Left renal cortex interstitium (tissue), 4 donors: ENCODE results near the gene SLC22A12. TPM values are rescaled to one million over a fixed set of nuclear protein-coding genes. Genes with fewer than 3 reads are reported as not detected.

ENCODE experiments used
- DNase-seq, 4 donors: peaks; one replicate each; pipeline ENCODE4 v3.0.0-alpha.2; 2013; ENCODE audit warnings: low read depth in 4 of 4, low spot score in 2 of 4, missing footprints in 1 of 4
- polyA plus RNA-seq, 4 donors: library from polyadenylated mRNA; unstranded; fragments of 120-200 nt; gene quantifications; one replicate each; pipeline ENCODE4 v1.2.1, GENCODE V29; 2013; ENCODE audit not compliant: insufficient read length in 4 of 4

SLC22A12 gene
- polyA plus RNA-seq, 4 donors, result 3.6 to 5.6 (median 5.5) TPM

DNA sequence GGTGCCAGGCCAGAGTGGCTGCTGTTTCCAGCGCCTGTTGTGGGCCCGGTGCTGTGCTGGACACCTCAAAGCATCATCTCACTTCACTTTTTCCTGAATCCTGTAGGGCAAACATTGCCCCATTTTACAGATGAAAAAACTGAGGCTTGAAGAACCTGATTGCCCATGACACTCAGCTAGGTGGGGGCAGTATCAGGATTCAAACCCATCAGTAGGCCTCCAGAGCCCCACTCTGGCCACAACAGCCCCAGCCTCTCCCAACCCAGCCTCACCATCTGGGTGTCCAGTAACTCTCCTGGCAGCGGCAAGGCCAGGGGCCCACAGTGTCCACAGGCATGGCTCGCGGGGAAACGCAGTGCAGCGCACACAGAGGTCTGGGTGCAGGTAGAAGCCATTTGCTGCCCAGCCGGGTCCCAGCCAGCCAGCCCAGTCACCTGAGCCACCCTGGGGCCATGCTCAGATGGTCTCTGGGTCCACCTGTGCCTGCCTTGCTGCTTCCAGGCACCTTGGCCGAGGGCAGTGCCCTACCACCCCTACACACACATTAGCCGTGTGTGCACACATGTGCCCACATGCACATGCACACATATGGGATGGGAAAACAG, 11.5 kb downstream of the SLC22A12 start:
- no peak for DNase-seq

DNA sequence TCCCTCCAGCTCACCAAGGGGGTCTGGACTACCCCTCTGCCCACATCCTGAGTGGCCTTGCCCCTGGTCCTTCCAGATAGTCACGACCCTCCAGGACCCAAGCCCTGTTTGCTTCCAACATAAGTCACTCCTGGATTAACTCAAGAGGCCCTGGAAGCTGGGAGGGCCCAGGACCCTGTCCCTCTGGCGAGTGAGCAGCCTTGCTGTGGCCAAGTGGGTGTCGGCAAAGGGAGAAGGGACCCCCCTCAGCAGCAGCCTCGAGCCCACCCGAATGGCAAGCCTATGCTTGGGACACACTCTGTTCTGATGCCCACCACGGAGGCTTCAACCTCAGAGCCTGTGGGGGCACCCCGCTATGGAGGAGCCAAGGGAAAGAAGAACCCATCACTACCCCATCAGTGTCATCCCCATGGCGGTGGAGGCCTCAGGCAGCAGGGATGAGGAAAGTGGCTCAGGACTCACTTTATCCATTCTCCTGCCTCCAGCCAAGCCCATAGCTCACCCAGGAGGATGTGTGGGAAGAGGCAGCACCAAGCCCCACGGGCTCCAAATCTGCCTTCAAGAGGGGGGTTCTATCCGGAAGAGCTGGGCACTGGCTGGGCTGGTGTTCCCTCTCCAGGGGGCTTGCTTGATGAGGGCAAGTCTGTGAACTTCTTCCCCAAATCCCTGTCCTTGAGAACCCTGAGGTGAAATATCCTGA, 12.5 kb downstream of the SLC22A12 start:
- no peak for DNase-seq

DNA sequence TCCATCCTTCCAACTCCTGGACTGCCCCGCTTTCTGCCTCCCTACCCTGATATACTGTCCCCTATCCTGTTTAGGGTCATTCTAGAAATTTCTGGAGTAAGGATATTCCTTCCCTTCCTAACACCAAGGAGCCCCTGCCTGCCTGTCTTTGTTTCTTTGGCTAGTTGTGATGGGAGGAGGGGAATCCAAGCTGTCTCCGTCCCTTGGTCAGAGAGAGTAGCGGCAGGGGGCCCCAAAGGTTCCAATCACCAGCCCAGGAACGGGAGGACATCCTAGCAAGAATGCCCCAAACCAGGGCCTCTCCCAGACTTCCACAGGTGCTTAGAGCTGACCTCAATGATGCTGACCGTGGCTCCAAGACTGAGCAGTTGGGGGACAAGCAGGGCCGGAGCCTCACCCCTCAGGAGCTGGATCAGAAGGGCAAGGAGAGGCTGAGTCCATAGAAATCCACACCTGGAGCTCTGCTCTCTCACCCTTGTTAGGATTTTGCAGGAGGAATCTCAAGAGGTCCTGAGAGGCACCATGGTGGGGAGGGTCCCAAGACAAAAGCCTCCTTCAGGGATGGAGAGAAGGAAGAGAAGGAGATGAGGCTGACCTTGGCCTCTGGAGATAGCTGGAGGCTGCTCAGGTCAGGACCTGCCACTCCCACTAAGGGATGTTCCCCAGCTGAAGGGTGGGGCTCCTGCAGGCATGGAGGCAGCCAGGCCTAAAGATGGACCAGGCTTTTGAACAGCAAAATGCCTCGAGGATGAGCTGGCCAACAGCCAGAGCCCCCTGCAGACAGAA, 13.6 kb downstream of the SLC22A12 start:
- no peak for DNase-seq

DNA sequence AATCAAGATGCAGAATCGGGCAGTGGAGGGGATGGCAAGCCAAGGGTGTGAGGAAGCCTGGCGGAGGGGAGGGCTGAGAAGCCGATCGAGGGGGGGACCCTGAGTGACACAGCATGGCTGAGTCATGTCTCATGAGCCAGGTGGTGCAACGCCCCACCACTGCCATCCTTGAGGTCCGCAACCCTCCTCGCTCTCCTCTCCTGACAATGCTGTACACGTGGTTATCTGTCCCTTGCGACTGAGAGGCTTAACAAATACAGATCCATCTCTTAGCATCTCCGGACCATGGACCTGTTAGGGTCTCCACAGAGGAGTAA, 14.2 kb downstream of the SLC22A12 start:
- DNase-seq, result no peak

DNA sequence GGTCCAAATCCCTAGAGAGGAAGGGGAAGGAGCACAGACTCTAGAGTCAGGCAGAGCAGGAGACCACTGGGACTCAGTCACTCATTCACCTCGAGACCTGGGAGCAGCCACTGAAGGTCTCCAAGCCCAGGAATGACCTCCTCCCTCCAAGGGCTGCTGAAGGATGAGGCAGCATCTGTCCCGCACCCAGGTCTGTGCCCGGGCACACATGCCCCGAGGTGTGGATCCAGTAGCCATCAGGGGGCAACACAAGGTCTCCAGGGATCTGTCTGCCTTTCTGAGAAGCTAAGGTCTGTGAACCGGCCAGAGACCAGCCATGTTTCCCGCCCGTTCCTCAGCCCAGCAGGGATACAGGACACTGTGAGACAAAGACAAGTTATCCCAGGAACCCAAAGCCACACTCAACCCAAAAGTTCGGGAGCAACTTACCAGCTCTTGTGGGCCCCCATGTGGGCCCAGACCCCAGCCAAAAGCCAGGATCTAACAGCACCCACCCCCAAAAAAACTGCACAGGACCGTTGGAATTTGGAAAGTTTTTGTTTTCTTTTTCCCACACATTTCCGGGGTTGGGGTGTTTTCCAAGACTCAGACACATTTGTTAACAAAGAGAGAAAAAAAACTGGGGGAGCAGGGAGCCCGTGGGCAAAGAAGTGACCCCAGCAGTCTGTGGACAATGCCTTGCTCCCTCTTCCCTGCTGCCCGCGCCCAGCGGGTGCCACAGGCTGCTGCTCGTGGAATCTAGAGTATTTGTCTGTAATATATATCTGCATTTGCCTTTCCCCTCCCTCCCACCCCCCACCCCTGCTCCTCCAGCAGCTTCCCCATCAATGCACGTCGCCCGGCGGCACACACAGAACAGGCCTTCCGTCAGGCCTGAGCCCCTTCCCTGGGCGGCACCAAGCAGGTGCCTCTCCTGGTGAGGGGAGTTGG, 14.9 kb downstream of the SLC22A12 start:
- no peak for DNase-seq

DNA sequence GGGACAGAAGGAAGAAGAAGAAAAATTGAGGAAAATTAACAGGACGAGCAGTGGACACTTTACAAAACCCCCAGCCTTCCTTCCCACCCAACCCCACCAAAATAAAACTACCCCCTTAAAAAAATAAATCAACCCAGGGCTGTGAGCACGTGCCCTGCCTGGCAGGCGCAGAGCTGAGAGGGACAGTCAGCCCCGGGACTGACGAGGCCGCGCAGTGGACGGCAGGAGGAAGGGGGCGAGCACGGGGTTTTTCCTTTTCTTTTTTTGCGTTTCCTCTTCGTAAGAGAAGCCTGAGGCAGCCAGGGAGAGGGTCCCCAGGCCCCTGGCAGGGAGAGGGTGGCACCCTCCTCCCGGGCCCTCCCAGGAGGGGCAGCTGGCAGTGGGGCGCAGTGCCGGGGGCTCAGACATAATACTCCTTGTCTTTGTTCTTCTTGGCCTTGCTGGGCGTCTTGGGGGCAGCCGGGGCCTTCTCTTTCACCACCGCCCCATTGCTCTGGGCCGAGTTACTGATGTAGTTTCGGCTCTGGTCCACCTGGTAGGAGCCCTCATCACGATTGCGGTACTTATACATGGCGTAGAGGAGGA, 15.9 kb downstream of the SLC22A12 start:
- DNase-seq, result no peak

DNA sequence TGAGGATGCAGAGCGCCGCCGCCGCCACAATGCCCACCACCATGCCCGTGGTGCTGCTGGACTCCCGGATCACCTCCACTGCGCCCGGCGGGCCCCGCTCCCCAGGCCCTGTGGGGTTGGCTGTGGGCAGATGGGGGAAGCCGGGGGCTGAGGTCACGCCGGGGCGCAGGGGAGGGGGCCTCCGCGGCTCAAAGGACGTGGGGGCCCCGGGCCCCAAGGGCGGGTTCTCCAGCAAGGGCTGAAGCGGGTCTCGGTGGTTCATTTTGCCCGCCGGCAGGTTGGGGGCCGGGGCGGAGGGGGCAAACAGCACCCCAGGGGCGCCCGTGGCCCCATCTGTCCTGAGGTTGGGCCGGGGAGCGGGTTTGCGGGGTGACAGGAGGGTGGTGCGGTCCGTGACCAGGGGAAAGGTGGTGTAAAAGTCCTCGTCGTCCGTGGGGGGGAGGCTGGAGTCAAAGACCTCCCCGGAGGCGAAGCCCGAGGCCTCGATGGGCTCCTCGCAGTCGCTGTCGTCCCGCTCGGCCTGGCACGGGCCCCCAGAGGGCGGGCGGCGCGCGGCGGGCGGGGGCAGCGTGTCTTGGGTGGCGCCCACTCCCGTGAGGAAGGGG, 16.5 kb downstream of the SLC22A12 start:
- no peak for DNase-seq

DNA sequence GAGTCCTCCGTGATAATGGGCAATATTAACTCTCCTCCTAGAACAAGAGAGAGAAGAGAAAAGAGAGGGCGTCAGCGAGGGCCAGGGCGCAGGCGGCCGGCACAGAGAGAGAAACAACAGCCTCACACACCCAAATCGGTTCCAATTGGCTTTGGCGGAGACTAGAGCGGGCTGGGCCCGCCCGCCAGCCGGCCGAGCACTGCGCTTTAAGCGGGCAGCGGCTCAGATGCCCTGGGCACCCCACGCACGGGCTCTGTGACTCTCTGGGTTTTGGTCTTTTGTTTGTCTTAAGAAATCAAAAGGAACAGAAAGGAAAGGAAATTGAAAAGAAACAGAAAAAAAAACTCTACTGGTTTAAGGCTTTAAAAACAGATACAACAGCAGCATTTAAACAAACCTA, 17.0 kb downstream of the SLC22A12 start:
- DNase-seq, result peak in 2 of 4 donors; percentile 19 to 29

DNA sequence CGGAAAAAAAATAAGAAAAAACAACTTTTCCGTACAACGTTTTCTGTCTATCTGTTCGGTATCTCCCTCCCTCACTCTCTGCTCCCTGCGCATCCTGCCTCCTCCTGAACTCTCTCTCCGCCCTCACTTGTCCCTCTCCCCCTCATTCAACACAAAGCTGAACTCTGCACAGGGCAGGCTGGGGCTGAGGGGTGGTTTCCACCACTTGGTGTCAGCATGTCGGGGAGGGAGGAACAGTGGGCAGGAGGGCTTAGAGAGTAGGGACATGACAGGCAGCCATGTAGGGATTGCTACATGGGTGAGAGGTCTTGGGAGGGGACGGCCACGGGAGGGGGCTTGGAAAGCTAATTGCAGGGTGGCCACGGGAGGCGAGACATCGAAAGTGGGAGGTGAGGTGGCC, 17.6 kb downstream of the SLC22A12 start:
- DNase-seq, result peak in 2 of 4 donors; percentile 21 to 27

DNA sequence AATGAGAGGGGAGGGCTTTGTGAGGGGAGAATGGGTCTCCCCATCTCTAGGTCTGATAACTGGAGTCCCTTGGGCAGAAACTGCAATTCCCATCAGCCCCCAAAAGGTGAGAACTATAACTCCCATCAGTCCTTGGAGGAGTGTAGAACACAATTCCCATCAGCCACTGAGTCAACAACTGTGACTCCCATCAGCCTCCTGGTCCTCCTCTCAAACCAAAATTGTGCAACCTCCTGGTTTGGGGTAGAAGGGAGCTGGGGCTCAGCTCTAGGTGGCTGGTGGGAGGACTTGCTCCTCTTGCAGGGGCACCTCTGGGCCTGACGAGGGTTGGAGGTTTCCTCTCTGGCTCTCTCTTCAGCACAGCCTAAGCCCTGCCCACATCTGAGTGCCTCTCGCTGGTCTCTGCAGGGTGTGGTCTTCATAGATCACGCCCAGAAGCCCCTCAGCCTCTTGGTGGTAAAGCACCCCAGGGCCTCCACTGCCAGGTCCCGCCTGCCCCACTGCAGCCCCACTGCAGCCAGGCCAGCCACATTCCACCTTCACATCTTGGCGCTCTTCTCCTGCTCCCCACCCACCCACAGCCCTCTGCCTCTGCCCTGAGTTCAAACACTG, 18.5 kb downstream of the SLC22A12 start:
- DNase-seq, result no peak

DNA sequence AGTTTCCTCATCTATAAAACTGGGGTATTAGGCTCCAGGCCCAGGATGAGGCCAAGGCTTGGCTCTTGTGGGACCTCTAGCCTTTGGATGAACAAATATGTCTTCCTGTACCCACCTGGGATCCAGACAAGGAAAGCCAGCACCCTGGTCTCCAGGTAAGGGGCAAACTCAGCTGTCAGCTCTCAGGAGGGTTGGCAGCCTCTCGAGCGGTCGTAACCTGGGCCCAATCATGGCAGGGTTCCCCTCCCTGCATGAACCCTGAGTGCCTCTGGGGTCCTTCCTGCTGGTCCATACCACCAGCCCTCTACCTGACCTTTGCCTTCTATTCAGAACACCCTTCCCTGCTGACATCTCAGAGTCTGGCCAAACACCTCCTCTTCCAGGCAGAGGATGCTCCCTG, 19.6 kb downstream of the SLC22A12 start:
- no peak for DNase-seq

DNA sequence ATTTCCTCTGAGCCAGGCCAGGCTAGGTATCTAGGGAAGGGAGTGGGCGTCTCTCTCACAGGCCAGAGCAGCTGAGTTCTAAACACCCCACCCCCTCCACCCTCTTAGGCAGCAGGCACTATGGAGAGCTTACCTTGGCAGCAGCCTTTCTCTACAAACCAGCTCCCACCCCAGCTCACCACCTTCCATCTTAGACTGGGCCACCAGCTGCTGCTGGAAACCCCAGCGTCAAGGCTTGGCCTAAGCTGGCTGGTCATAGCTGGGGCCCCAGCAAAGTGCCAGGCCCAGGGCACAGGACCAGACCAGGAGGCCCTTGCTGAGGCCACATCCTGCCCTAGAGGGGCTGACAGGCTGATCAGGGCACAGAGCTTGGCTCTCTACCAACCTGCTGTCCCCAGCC, 20.2 kb downstream of the SLC22A12 start:
- no peak for DNase-seq

DNA sequence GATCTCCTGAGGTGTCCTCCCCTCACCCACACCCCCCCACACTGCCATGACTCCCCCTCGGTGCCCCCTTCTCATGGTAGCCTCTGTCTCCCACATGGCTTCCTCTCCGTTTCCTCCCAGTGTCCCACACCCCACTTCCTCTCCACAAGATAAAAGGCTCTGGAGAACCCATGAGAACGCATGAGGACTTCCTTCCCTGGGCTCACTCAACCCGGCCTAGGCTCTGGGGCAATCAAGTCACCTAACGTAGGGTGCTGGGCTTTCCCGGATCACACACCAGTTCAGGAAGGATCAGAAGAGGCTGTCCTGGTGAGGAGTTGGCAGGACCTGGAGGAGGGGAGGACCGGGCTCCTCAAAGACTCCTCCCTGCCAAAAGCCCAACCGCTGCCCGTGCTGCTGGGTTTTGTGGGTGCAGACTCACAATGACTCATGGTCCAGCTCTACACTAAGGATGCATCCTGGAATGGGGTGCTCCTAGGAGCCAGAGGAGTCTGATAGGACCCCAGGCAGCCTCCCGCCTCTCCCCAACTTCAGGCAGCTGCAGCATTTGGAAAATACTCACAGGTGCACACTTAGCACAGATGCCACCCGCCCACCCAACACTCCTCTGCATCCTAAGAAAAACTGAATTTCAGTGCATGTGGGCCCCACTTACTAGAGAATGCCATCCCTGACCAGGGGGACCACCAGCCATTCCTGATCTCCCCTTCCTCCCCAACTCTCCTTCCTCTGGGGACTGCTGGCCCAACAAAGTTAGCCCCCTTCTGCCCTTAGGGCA, 21.0 kb downstream of the SLC22A12 start:
- DNase-seq, result no peak

DNA sequence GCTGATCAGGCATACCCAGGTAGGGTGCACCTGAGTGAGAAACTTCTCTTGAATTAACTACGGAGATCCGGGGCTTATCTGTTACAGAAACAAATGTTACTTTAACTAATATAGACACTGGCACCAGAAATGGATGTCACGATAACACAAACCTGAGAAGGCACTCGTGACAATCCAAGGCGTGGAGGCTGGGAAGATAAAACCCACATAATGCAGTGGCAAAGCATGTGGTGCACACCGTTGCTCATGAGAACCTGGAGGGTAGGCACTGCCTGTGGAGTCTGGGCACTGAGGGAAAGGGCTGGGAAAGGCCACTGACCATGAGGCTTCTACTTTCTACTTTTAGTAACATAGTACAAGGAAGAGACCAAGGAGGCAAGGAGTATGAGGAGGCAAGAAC, 22.6 kb downstream of the SLC22A12 start:
- DNase-seq, result no peak

DNA sequence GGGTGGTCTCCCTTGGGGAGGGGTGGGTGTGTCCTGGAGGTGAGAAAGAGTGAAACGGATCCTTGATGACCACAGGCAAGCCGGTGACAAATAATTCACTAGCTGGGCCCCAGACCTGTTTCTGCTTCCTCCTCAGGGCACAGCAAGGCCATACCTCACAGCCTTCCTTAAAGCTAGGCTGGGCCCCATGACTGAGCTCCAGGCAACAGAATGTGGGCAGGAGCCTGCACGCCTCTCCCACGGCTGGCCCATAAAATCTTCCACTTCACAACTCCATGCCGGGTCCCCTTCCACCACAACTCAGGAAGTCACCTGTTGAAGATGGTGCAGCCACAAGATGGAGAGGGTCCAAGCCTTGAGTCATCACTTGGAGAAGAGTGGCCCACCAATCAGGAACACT, 23.9 kb downstream of the SLC22A12 start:
- no peak for DNase-seq

DNA sequence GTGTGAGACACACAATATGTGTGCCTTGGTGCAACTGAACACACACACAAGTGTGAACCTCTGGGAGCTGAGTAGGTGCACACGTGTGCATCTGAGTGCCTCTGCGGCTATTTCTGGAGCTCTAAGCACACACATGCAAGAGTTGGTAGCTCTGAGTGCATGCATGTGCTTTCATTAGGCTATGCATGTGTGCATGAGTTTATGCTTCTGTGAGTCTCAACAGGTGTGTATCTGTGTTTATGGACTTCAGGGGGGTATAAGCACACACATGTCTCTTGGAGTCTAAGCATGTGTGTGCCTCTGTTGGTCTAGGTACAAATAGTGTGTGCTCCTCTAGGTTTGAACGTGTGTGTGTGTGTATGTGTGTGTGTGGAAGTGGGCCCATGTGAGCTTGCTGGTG, 25.8 kb downstream of the SLC22A12 start:
- no peak for DNase-seq

DNA sequence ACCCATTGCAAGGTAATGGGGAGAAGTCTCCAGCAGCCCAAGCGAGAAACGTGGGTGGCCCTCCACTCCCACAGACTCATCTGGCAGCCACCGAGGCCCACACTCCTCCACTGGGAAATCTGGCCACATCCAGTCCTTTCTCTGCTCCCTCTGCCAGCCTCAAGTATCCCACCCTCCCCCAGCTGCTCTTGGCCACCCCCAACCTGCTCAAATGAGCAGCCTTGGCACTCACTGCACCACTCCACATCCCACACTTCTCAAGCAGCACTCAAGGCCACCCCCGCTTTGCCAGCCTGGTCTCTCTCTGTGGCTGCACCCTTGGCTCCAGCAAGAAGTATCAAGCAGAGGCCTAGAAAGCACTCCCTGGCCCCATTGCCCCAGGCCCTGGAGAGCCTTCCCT, 28.2 kb downstream of the SLC22A12 start:
- no peak for DNase-seq

DNA sequence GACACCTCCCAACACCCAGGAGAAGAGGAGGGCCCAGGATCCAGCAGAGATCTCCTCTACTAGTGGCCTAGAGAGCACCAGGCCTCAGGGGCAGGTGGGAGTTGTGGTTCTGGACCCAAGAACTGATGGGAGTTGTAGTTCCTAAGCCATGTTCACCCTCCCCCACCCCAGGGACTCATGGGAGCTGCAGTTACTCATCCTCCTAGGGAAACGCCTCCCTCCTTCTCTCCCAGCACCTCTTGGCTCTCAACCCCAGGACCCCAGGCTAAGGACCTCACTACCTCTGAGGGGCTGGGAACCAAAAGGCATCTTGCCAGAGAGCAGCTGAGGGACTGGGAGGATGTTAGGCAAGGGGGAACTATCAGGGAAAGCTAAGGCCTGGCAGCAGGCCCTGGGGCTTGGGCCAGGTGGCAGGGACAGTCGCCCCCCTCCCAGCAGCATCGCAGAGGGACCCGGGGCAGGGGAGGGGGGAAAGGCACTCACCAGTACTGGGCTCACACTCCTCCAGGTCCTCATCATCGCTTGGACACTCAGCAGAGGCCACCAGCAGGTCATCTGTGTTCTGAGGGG, 28.9 kb downstream of the SLC22A12 start:
- DNase-seq, result peak in 1 of 4 donors; percentile 52
